GM18951 (cell line): ENCODE data around the gene ATG9B.

Experiments used
- POLR2A ChIP-seq: IDR thresholded peaks from 4 replicates; pipeline ENCODE4 v1.6.1; 2011; ENCODE audit warnings: mild to moderate bottlenecking; ENCODE audit not compliant: insufficient read length, insufficient read depth; ENCODE audit errors: extremely low read depth
- in situ Hi-C: fragments of 300-500 bp; cut with MboI; formaldehyde crosslinking; loops from one replicate; pipeline ENCODE4 v1.12.0; 2022; ENCODE audit warnings: low sequenced_read_pairs, mixed read lengths, inconsistent platforms; ENCODE audit not compliant: unreplicated experiment

The ATG9B gene

GRCh38 chr7:151024435-151025056 lies at the start of gene ATG9B:
Gene ATG9B (minus strand): TSS chr7:151024494. CDS start chr7:151024423, 71 bp downstream.
- no peak for TF ChIP-seq POLR2A
- in situ Hi-C loops: no loop called here

- TF ChIP-seq POLR2A: no peak
- in situ Hi-C loops: no loop called here
Observed at GRCh38 chr7:151073990-151074389, 49.7 kb upstream of the ATG9B start.

DNA sequence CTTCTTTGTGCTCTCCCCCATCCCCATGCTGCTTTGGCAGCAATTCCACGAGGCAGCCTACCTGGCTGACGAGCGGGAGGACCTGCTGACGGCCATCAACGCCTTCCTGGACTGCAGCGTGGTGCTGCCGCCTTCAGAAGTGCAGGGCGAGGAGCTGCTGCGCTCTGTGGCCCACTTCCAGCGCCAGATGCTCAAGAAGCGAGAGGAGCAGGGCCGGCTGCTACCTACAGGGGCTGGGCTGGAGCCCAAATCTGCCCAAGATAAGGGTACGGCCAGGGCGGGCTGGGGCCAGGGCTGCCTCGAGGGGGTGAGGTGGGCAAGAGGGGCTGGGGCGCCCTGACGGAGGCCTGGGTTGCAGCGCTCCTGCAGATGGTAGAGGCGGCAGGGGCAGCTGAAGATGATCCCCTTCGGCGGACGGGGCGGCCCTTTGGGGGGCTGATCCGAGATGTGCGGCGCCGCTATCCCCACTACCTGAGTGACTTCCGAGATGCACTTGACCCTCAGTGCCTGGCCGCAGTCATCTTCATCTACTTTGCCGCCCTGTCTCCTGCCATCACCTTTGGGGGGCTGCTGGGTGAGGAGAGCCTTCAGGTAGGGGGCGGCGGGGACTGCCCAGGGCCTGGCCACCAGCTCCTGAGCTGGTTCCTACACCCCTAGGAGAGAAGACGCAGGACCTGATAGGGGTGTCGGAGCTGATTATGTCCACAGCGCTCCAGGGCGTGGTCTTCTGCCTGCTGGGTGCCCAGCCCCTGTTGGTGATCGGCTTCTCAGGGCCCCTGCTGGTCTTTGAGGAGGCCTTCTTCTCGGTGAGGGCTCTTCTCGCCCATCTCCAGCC lies 47.0 kb upstream of the ATG9B start:
- no peak for TF ChIP-seq POLR2A
- in situ Hi-C loops: no loop called here

DNA sequence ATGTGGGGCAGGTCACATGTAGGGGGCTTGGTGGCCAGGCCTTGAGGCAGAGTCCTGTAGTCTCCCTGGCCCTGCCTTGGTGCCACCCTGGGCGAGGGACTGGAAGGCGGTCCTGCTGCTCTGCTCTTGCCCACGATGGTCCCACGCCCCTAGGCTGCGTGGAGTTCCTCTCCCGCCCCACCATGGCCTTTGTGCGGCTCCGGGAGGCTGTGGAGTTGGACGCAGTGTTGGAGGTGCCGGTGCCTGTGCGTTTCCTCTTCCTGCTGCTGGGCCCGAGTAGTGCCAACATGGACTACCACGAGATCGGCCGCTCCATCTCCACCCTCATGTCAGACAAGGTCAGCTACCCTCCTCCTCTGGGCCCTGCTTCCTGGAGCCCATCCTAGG lies 46.3 kb upstream of the ATG9B start:
- in situ Hi-C loops: no loop called here
- no peak for TF ChIP-seq POLR2A

DNA sequence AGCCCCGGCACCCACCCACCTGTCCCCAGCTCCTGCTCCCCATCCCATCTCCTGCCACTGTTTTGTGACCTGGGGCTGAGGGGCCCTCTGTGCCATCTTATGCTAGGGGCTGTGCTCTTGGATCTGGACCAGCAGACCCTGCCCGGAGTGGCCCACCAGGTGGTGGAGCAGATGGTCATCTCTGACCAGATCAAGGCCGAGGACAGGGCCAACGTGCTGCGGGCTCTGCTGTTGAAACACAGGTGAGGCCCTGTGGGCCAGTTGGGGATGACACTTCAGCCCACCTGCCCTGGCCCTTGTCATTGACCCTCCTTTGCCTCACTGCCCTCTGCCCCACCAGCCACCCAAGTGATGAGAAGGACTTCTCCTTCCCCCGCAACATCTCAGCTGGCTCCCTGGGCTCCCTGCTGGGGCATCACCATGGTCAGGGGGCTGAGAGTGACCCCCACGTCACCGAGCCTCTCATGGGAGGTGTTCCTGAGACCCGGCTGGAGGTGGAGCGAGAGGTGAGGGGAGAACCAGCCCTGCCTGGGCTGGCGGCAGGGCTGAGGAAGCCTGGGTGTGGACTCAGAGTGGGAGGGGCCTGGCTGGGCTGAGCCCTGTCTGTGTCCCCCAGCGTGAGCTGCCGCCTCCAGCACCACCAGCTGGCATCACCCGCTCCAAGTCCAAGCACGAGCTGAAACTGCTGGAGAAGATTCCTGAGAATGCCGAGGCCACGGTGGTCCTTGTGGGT lies 45.7 kb upstream of the ATG9B start:
- in situ Hi-C loops: no loop called here
- TF ChIP-seq POLR2A: no peak

- no peak for TF ChIP-seq POLR2A
- in situ Hi-C loops: no loop called here
Observed at GRCh38 chr7:151068069-151068773, 43.9 kb upstream of the ATG9B start.

DNA sequence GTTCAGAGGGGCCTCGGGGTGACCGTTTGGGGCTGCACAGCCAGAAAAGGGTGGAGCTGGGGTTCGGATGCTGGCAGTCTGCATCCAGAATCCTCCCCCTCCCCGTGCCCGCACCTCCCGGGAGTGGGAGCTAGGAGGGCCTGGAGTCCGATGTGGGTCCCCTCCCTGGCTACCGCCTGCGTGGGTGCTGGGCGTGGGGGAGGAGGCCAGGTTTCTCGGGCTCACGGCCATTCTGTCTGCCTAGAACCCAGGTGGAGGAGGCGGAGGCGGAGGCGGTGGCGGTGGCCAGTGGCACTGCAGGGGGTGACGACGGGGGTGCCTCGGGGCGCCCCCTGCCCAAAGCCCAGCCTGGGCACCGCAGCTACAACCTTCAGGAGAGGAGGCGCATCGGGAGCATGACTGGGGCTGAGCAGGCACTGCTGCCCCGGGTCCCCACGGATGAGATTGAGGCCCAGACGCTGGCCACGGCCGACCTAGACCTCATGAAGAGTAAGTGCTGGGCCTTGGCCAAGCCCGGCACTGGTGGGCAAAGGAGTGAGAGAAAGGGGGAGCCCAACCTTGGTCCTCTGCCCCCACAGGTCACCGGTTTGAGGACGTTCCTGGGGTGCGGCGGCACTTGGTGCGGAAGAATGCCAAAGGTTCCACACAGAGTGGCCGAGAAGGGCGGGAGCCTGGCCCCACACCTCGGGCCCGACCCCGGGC lies 42.1 kb upstream of the ATG9B start:
- in situ Hi-C loops: no loop called here
- no peak for TF ChIP-seq POLR2A

DNA sequence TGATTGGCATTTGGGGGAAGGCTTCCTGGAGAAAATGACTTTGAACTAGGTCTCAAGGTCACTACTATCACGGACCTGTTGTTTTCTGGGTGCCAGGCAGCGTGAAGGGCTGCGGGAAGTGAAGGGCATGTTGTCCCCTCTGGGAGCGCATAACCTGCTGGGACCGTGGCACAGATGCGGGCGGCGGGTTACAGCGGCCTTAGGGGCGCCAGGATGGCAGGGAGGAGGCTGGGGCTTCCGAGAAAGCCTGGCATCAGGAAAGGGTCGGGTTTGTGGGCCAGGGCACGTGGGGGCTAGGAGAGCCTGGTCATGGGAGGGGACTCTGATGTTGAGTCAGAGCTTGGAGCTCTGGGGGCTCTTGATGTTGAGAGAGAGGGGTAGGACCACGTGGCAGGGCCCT lies 41.2 kb upstream of the ATG9B start:
- in situ Hi-C loops: no loop called here

DNA sequence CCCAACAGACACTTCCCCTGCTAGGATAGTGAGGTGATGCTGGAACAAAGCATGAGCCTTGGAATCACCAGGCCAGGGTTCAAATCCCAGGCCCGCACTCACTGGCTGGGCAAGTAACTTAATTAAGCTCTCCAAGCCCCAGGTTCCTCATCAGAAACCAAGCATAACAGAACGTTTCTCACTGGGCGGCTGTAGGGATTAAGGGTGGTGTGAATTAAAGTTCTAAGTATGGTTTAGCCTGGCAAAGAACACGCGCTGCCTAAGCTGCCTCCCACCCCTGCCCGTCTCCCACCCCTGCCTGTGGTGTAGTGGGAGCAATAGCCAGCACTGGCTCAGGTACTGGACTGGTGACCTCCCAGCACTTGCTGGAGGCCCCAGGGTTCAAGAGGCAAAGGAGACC lies 40.7 kb upstream of the ATG9B start:
- no peak for TF ChIP-seq POLR2A
- in situ Hi-C loops: no loop called here

More for the DNA sequence above, 41.2 kb upstream of the ATG9B start:
- TF ChIP-seq POLR2A: no peak

GRCh38 chr7:151064454-151064853 lies 40.2 kb upstream of the ATG9B start:
- in situ Hi-C loops: no loop called here
- TF ChIP-seq POLR2A: no peak

DNA sequence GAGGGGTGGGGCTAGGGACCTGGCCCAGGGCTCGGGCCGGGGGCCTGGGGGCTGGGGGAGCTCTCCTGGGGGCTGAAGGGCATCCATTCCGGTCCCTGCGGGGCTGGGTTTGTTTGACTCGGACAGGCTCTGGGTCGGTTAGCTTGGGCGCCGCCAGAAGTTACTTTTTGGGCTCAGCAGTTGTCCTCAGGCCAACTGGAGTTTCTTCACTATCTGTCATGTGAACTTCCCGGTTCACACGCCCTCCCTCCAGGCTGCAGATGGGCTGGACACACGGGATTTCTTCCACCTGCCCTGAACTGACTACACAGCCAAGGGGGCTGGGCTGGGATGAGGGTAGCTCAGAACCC lies 38.9 kb upstream of the ATG9B start:
- in situ Hi-C loops: no loop called here

DNA sequence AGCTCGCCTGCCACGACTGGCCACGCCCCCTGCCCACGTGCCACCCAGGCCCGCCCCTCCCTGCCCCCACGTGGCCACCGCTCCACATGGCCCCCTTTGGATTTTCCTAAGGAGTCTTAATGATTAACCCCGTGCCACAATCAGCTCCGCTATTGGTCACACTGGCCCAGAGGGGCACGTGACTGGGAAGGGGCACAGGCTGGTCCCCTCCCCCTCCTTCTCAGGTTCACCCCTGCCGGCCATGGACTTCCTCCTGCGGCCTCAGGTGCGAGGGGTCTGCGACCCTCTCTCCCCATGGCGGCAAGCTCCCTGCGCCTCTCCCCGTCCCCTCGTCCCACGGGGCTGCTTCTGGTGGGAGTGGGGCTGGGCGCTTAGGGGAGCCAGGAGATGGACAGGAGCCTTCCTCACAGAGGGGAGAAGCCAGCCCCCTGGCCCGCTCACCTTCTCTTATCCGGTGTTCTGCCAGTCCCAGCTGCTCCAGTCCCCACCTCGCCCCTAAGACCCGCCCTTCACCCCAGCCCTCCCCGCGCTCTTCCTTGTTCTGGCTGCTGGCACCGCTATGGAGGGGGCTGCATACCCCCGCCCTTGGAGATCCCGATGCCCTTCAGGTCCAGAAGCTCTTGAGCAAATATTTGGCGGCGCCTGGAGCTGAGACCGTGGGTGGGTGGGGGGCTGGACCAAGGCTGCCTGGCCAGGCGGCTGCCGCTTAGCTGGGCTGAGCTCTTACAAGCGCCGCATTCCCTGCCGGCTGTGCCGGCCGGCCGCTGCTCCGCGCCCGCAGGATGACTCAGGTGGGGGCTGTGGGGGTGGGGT lies 38.3 kb upstream of the ATG9B start:
- in situ Hi-C loops: no loop called here
- no peak for TF ChIP-seq POLR2A

More for the DNA sequence above, 38.9 kb upstream of the ATG9B start:
- no peak for TF ChIP-seq POLR2A
